Esophagus muscularis mucosa (tissue), 4 donors: ENCODE measurements around the gene CR2. TPM values are rescaled to one million over a fixed set of nuclear protein-coding genes. Genes with fewer than 3 reads are reported as not detected.

Experiments
- DNase-seq: peaks from one replicate; pipeline ENCODE4 v3.0.0-alpha.2; 2017; ENCODE audit errors: extremely low spot score
- H3K27ac ChIP-seq, 4 donors: fragments of 200-600 bp; sonication (generic); replicated peaks in 1 of 4; 1 replicate in 3 of 4; 2 replicates in 1 of 4; pipeline ENCODE4 v1.5.1; 2016 to 2019; ENCODE audit warnings: mild to moderate bottlenecking in 1 of 4
- H3K27me3 ChIP-seq, 4 donors: fragments of 200-600 bp; sonication (generic); one replicate each; pipeline versions ENCODE4 v1.5.1 to v1.6.0; 2016 to 2019
- H3K36me3 ChIP-seq, 4 donors: fragments of 200-600 bp; sonication (generic); one replicate each; pipeline ENCODE4 v1.5.1; 2016 to 2019
- H3K4me1 ChIP-seq, 4 donors: fragments of 200-600 bp; sonication (generic); one replicate each; pipeline ENCODE4 v1.5.1; 2016 to 2019
- H3K4me3 ChIP-seq, 4 donors: fragments of 200-600 bp; sonication (generic); 1 replicate in 2 of 4; 2 replicates in 2 of 4; pipeline ENCODE4 v1.5.1; 2016 to 2019; ENCODE audit warnings: mild to moderate bottlenecking in 4 of 4, moderate library complexity in 1 of 4
- H3K9me3 ChIP-seq, 4 donors: fragments of 200-600 bp; sonication (generic); 1 replicate in 3 of 4; 2 replicates in 1 of 4; pipeline ENCODE4 v1.5.1; 2016 to 2019
- CTCF ChIP-seq, 3 experiments: fragments of 200-600 bp in 2 of 3; fragments of 450-650 bp in 1 of 3; sonication (generic) in 2 of 3; IDR thresholded peaks; one replicate each; pipeline ENCODE4 v1.5.1; 2017 to 2019; ENCODE audit warnings: antibody characterized with exemption in 3 of 3, mild to moderate bottlenecking in 2 of 3, moderate library complexity in 1 of 3
- EP300 ChIP-seq: sonication (generic); formaldehyde crosslinking; IDR thresholded peaks from one replicate; pipeline ENCODE4 v1.6.1; 2017; ENCODE audit warnings: antibody characterized with exemption
- POLR2A ChIP-seq: fragments of 450-650 bp; IDR thresholded peaks from one replicate; pipeline ENCODE4 v1.6.1; 2017; ENCODE audit warnings: antibody characterized with exemption, moderate library complexity, mild to moderate bottlenecking, low read depth
- POLR2AphosphoS5 ChIP-seq, 2 donors: sonication (generic); formaldehyde crosslinking; IDR thresholded peaks; one replicate each; pipeline ENCODE4 v1.6.1; 2017; ENCODE audit warnings: antibody characterized with exemption in 2 of 2
- WGBS: methylation state at CpG from one replicate; pipeline ENCODE4 v1.1.5; 2018; 5-methylcytosine and 5-hydroxymethylcytosine counted together
- intact Hi-C: fragments of 100-400 bp; cut with DNase I; formaldehyde crosslinking; loops from one replicate; pipeline ENCODE4 v1.15.1; 2023
- total RNA-seq, 4 donors: library from RNA; depleted of rRNA; stranded (reverse); fragments of >200 nt; gene quantifications; one replicate each; pipeline versions ENCODE4 v1.1.0 to v1.2.1, GENCODE V29; 2016

The CR2 gene
- total RNA-seq, 4 donors from 2014 or later, result 0.06 to 0.33 TPM; not detected in 2

- TF ChIP-seq POLR2AphosphoS5 (IDR thresholded peaks at IDR 0.05) (no peak), EP300 (no peak), POLR2A (no peak), CTCF (IDR thresholded peaks at IDR 0.05) (peak; percentile 44 to 52 (median 47))
- no peak for DNase-seq
- peaks cover 0 to 57% (median 0%) of the 10 kb centered on the region in 4 donors for H3K27me3 ChIP-seq
- H3K36me3 ChIP-seq, result no peaks in the 10 kb centered on the region
- WGBS, result 0% methylated on average over 4 of the region's 4 CpGs
- no peaks in the 10 kb centered on the region for H3K9me3 ChIP-seq
- no peak overlapping the region for H3K4me3 ChIP-seq
- no peak overlapping the region for H3K27ac ChIP-seq
- H3K4me1 ChIP-seq, result peaks cover 4 to 12% (median 10%) of the 10 kb centered on the region in 4 donors
- intact Hi-C loops, result no loop called here
Measured at GRCh38 chr1:207499573-207499972, 45.4 kb downstream of the CR2 start.

GRCh38 chr1:207500306-207500705 is 46.2 kb downstream of the CR2 start:
- intact Hi-C loops, result no loop called here

GRCh38 chr1:207501071-207501470 is 46.9 kb downstream of the CR2 start:
- Histone ChIP-seq H3K9me3 (no peaks in the 10 kb centered on the region), H3K27ac (no peak overlapping the region), H3K4me3 (no peak overlapping the region), H3K4me1 (peaks cover 3 to 6% (median 5%) of the 10 kb centered on the region in 4 donors), H3K27me3 (peaks cover 0 to 53% (median 0%) of the 10 kb centered on the region in 4 donors), H3K36me3 (no peaks in the 10 kb centered on the region)
- intact Hi-C loops, result no loop called here
- 50% methylated on average over 5 of the region's 5 CpGs for WGBS
- no peak for DNase-seq
- TF ChIP-seq CTCF (IDR thresholded peaks at IDR 0.05), result no peak
- TF ChIP-seq POLR2AphosphoS5 (IDR thresholded peaks at IDR 0.05), result no peak
- TF ChIP-seq EP300, result no peak
- no peak for TF ChIP-seq POLR2A

More at GRCh38 chr1:207500306-207500705, 46.2 kb downstream of the CR2 start:
- Histone ChIP-seq H3K4me1 (peaks cover 4 to 12% (median 10%) of the 10 kb centered on the region in 4 donors), H3K9me3 (no peaks in the 10 kb centered on the region), H3K36me3 (no peaks in the 10 kb centered on the region), H3K4me3 (no peak overlapping the region), H3K27me3 (peaks cover 0 to 58% (median 0%) of the 10 kb centered on the region in 4 donors), H3K27ac (no peak overlapping the region)
- TF ChIP-seq POLR2A (no peak), CTCF (IDR thresholded peaks at IDR 0.05) (no peak), POLR2AphosphoS5 (IDR thresholded peaks at IDR 0.05) (no peak), EP300 (no peak)
- 67% methylated on average over 3 of the region's 3 CpGs for WGBS
- no peak for DNase-seq

- WGBS, result 64% methylated on average over 7 of the region's 7 CpGs
- intact Hi-C loops, result no loop called here
- H3K36me3 ChIP-seq, result no peaks in the 10 kb centered on the region
- H3K27ac ChIP-seq, result no peak overlapping the region
- H3K9me3 ChIP-seq, result no peaks in the 10 kb centered on the region
- no peak for DNase-seq
- H3K4me1 ChIP-seq, result no peaks in the 10 kb centered on the region
- no peak for TF ChIP-seq POLR2AphosphoS5 (IDR thresholded peaks at IDR 0.05)
- H3K27me3 ChIP-seq, result peaks cover 0 to 37% (median 0%) of the 10 kb centered on the region in 4 donors
- H3K4me3 ChIP-seq, result no peak overlapping the region
Measured at GRCh38 chr1:207502726-207503125, 48.6 kb downstream of the CR2 start.

GRCh38 chr1:207503950-207504349 is 49.8 kb downstream of the CR2 start:
- peaks cover 0 to 28% (median 0%) of the 10 kb centered on the region in 4 donors for H3K27me3 ChIP-seq
- intact Hi-C loops, result no loop called here
- no peaks in the 10 kb centered on the region for H3K36me3 ChIP-seq
- H3K9me3 ChIP-seq, result no peaks in the 10 kb centered on the region
- DNase-seq, result no peak
- TF ChIP-seq POLR2AphosphoS5 (IDR thresholded peaks at IDR 0.05), result no peak
- TF ChIP-seq CTCF (IDR thresholded peaks at IDR 0.05), result no peak
- no peak for TF ChIP-seq POLR2A
- TF ChIP-seq EP300, result no peak
- 86% methylated on average over 3 of the region's 3 CpGs for WGBS
- H3K4me1 ChIP-seq, result no peaks in the 10 kb centered on the region
- H3K27ac ChIP-seq, result no peak overlapping the region
- H3K4me3 ChIP-seq, result no peak overlapping the region
